ENCODE measurements around the gene PRDM16.

Gene PRDM16

DNA sequence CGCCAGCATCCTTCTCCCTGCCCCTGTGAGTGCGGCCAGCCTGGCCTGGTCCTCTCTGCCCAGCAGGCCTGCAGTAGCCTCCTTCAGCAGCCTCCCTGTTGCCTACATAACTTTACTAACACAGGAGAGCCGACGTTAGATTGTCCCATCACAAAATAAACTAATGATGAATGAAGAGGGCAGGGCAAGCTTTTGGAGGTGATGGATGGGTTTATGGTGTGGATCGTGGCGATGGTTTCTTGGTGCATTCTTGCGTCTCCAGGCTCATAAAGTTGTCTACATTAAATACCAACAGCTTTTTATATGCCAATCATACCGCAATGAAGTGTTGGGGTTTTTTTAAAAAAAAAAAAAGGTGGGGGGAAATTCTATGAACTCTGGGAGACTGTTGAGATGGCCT, 164.5 kb downstream of the PRDM16 start:
- in situ Hi-C loops (cut with HindIII; ENCODE audit: low sequenced_read_pairs): no loop called here

DNA sequence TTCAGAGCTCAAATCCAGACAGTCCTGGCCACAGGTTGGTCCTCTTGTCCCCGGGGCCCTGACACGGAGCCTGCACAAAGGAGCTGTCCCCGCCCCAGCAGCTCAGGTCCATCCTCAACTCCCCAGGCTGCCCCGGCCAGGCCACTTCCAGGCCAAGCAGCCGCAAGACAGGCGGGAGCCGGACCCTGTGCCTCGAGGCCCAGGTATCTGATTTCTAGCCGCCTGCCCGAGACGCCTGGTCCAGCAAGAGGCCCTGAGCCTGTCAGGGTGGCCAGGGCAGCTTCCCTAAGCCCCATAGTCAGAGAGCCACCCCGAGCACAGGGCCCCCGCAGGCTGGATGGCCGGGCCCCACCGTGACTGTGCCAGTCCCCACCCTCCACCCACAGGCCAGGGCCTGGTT, 165.3 kb downstream of the PRDM16 start:
- in situ Hi-C loops (cut with HindIII; ENCODE audit: low sequenced_read_pairs): no loop called here

GRCh38 chr1:3234956-3235355, 166.0 kb downstream of the PRDM16 start:
- in situ Hi-C loops (cut with HindIII; ENCODE audit: low sequenced_read_pairs): no loop called here

GRCh38 chr1:3235496-3235895, 166.5 kb downstream of the PRDM16 start:
- in situ Hi-C loops (cut with HindIII; ENCODE audit: low sequenced_read_pairs): no loop called here

- in situ Hi-C loops (cut with HindIII; ENCODE audit: low sequenced_read_pairs): no loop called here
Observed at GRCh38 chr1:3236361-3236760, 167.4 kb downstream of the PRDM16 start.

- in situ Hi-C loops (cut with HindIII; ENCODE audit: low sequenced_read_pairs): no loop called here
Observed at GRCh38 chr1:3236955-3237354, 168.0 kb downstream of the PRDM16 start.

GRCh38 chr1:3237570-3237969, 168.6 kb downstream of the PRDM16 start:
- in situ Hi-C loops (cut with HindIII; ENCODE audit: low sequenced_read_pairs): no loop called here

GRCh38 chr1:3237994-3238702, 169.1 kb downstream of the PRDM16 start:
- in situ Hi-C loops (cut with HindIII; ENCODE audit: low sequenced_read_pairs): no loop called here

DNA sequence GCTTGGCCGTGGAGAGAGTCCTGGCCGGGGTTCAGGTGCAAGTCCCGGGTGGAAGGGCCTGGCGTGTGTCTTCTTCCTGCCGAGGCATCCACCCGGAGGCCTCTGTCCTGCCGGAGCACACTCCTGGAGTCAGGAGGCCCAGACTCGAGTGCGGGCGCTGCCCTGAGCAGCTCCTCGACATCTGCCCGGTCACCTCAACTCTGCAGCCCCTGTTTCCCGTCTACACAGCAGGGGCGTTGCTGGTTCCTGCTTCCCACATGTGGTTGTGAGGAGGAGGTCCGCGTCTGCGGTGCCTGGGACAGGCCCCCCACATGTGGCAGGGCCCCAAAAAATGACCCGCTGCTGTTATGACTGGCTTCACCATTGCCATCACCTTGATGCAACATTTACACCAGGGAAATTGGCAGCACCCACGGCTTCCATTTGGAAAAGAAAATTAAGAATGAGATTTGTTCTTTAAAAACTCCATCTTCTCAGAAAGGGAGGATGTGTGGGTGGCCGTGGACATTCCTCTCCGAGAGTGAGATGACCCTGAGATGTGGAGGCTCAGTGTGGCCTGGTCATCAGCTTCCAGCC, 169.8 kb downstream of the PRDM16 start:
- in situ Hi-C loops (cut with HindIII; ENCODE audit: low sequenced_read_pairs): no loop called here

DNA sequence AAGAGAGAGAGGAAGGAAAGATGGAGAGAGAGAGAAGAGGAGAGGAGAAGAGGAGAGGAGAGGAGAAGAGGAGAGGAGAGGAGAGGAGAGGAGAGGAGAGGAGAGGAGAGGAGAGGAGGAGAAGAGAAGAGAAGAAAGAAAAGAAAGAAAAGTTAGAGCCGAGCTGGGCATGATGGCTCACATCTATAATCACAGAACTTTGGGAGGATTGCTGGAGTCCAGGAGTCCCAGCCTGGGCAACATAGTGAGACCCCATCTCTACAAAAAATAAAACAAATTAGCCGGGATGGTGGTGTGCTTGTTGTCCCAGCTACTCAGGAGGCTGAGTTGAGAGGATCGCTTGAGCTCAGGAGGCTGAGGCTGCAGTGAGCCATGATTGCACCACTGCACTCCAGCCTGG, 171.0 kb downstream of the PRDM16 start:
- in situ Hi-C loops (cut with HindIII; ENCODE audit: low sequenced_read_pairs): loop anchor here (10.0 kb wide), 2 partner anchors 65 to 145 kb away; no protein-coding TSS in a partner anchor

DNA sequence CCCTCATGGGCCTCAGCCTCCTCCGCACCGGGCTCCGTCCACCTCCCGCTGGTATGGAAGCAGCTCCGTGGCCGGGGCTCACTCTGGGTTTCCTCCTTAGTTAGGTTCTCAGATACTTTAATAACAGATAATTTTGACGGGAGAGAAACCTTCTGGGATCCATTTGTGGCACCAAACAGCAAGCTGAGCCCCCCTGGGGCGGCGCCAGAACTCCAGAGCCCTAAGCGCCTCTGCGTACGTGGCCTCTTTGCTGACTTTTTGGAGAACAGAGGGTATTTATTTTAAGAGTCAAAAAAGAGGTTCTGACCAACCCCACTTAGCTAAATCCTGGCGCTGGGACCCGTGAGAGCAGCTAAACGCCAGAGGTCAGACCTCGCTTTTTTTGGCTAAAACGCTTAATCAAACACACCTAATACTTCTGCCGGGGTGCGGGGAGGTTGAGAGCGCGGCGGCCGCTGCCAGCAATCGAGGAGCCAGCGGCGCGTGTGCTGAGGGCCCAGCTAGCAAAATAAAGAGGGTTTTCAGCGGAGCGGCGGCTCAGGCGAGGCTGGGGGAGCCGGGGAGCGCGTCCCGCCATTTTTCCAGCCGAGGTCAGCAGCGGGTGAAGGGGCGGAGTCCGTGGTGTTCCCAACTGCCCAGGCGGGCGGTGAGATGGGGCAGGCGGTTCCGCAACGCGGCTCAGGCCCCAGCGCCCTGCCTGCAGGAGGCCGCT, 171.7 kb downstream of the PRDM16 start:
- in situ Hi-C loops (cut with HindIII; ENCODE audit: low sequenced_read_pairs): loop anchor here (10.0 kb wide), 2 partner anchors 66 to 144 kb away; no protein-coding TSS in a partner anchor

GRCh38 chr1:3241236-3241550, 172.2 kb downstream of the PRDM16 start:
- in situ Hi-C loops (cut with HindIII; ENCODE audit: low sequenced_read_pairs): loop anchor here (10.0 kb wide), 2 partner anchors 66 to 144 kb away; no protein-coding TSS in a partner anchor

DNA sequence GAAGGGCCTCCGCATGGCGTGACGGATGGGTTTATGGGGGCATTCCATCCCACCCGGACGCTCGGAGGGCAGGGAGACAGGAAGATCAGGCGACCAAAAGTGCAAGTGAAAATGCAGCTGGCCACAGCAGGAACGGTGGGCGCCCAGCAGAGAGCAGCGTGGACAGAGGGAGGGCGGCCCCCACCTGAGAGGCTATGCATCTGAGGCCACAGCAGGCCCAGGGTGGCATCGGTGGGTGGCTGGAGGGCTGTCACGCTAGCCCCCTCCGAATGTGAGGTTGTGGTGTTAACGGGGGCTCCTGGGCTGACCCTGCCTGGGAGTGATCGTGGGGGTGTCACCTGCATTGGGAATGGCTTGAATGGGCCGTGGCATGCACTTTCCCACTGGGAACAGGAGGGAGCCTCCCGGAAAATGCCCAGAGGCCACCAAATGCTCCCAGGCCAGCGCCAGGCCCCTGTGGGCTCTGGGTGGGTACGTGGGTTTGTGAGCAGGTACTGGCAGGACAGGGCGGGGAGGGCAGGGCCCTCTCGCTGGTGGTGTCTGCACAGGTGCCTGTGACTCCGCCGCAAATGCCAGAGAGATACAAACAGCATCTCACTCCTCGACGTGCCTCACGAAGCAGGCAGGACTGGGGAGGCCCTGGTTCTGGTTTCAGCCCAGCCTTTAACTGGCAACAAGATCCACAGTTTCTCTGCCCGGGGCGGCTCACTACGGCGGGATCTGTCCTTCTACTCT, 172.8 kb downstream of the PRDM16 start:
- in situ Hi-C loops (cut with HindIII; ENCODE audit: low sequenced_read_pairs): loop anchor here (10.0 kb wide), 2 partner anchors 67 to 143 kb away; no protein-coding TSS in a partner anchor

DNA sequence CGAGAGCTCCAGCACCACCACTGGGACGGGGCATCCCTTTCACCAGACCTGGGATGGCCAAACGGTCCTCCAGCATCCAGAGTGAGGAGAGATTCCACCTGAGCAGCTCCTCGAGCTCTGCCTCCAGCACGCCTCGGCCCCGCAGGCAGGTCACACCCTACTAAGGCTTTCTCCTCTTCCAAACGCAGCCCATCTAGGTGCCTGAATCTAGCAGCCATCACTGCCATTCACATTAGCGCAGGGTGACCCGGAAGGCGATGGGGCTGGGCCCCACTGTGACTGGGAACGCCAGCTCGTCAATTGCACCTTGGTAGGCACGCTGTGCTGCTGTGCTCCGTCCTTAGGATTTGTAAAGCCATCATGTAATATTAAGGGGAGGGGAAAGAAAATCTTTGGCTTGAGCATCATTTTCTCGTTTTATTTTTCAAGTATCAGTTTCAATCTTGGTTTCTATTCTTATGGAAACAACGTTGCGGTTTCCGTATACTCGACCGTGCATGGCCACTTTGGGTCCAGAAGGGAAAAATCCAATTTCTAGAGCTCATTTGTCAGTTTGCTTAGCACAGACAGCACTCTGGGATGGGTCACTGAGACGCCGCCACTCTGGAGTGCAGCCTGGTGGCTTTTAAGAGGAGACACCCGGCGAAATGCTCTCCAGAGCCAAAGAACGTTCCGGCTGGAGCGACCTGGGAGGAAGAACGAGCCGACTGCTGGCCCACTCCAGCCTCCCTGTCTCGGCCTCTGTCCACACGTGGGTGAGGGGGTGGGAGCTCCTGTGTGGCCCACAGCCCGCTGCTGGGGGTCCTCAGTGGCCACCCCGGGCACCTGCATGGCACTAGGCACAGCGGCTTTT, 173.6 kb downstream of the PRDM16 start:
- in situ Hi-C loops (cut with HindIII; ENCODE audit: low sequenced_read_pairs): loop anchor here (10.0 kb wide), 2 partner anchors 68 to 142 kb away; no protein-coding TSS in a partner anchor

GRCh38 chr1:3243304-3243703, 174.3 kb downstream of the PRDM16 start:
- in situ Hi-C loops (cut with HindIII; ENCODE audit: low sequenced_read_pairs): loop anchor here (10.0 kb wide), 2 partner anchors 69 to 141 kb away; no protein-coding TSS in a partner anchor

GRCh38 chr1:3244025-3244926, 175.3 kb downstream of the PRDM16 start:
- in situ Hi-C loops (cut with HindIII; ENCODE audit: low sequenced_read_pairs): loop anchor here (10.0 kb wide), 2 partner anchors 69 to 141 kb away; no protein-coding TSS in a partner anchor

DNA sequence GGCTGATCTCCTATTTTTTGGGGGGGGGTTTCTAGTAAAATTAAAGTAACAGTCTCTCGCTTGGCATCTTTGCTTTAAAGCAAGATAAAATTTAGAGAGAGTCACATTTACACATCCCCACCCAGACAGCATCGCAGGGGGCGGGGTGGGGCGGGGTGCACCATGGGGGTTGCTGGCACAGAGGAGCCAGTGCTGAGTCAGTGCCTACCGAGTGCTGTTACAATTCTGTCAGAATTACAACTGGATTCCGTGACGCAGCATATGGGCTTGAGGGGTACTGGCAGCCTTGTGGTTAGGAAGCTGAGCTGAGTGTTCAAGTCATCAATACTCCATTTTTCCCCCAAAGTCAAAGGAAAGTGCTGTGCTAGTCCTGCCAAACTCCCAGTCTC, 175.9 kb downstream of the PRDM16 start:
- in situ Hi-C loops (cut with HindIII; ENCODE audit: low sequenced_read_pairs): loop anchor here (10.0 kb wide), 2 partner anchors 70 to 140 kb away; no protein-coding TSS in a partner anchor

GRCh38 chr1:3245344-3245743, 176.3 kb downstream of the PRDM16 start:
- in situ Hi-C loops (cut with HindIII; ENCODE audit: low sequenced_read_pairs): loop anchor here (10.0 kb wide), 2 partner anchors 71 to 139 kb away; no protein-coding TSS in a partner anchor

GRCh38 chr1:3245768-3246167, 176.8 kb downstream of the PRDM16 start:
- in situ Hi-C loops (cut with HindIII; ENCODE audit: low sequenced_read_pairs): loop anchor here (10.0 kb wide), 2 partner anchors 71 to 139 kb away; no protein-coding TSS in a partner anchor
